HepG2 (cell line): ENCODE measurements around the gene ASB16. TPM values are rescaled to one million over a fixed set of nuclear protein-coding genes. Genes with fewer than 3 reads are reported as not detected.

Experiments used
- ATAC-seq: fragments of 200-7000 bp; cut with Tn5 transposase; 3 replicates; pipeline ENCODE4 v1.9.1; 2020; ENCODE audit warnings: mild to moderate bottlenecking, moderate library complexity
- BruUV-seq: library from RNA; stranded (reverse); fragments of 400-500 nt; replicated peaks from 2 replicates; lab custom pipeline; 2021; lab: Mats Ljungman, UMichigan
- CTCF ChIA-PET: fragments of 300-600 bp; formaldehyde crosslinking; extraction: SDS; loops from one replicate; lab custom pipeline; 2021; ENCODE audit warnings: low total read pairs, inconsistent platforms, low intra/inter-chr PET ratio; lab: Yijun Ruan, JAX
- POLR2A ChIA-PET: fragments of 350-600 bp; sonication (Branson Sonifier 250); formaldehyde crosslinking; loops from one replicate; lab custom pipeline; 2020; ENCODE audit warnings: antibody characterized with exemption, inconsistent platforms; lab: Yijun Ruan, JAX
- DNase-seq: peaks from one replicate; pipeline ENCODE4 v3.0.0-alpha.2; 2015; ENCODE audit warnings: low spot score
- FAIRE-seq: peaks from 3 replicates; lab custom pipeline; 2011; peaks lifted over from hg19 to GRCh38; lab: Jason Lieb, UNC
- H2AFZ ChIP-seq: one replicate; pipeline ENCODE4 v1.6.1; 2011; ENCODE audit warnings: low read length, inconsistent platforms
- H3K27ac ChIP-seq: fragments of 300-600 bp; 3 replicates; pipeline ENCODE4 v1.8.0; 2011; ENCODE audit warnings: mixed run types, mild to moderate bottlenecking, mixed read lengths, low read length, inconsistent platforms; ENCODE audit not compliant: insufficient read depth; ENCODE audit errors: extremely low read length
- H3K27me3 ChIP-seq, 2 experiments: fragments of 200-600 bp in 1 of 2; 2 replicates in 1 of 2; 3 replicates in 1 of 2; pipeline versions ENCODE4 v1.6.0 to v1.8.0; 2011; ENCODE audit warnings: low read length in 2 of 2, mild to moderate bottlenecking in 2 of 2, moderate library complexity in 2 of 2, inconsistent platforms in 1 of 2; ENCODE audit not compliant: insufficient read depth in 2 of 2, control insufficient read depth in 1 of 2
- H3K36me3 ChIP-seq, 2 experiments: fragments of 200-600 bp in 1 of 2; replicated peaks in 1 of 2; 2 replicates in 1 of 2; 3 replicates in 1 of 2; pipeline versions ENCODE4 v1.5.1 to v1.8.0; 2011; ENCODE audit warnings: low read length in 2 of 2, inconsistent platforms in 1 of 2; ENCODE audit not compliant: insufficient read depth in 2 of 2, control insufficient read depth in 1 of 2
- H3K4me1 ChIP-seq: 2 replicates; pipeline ENCODE4 v1.5.1; 2012; ENCODE audit warnings: low read length, inconsistent platforms; ENCODE audit not compliant: insufficient read depth
- H3K4me2 ChIP-seq: 2 replicates; pipeline ENCODE4 v1.6.0; 2011; ENCODE audit warnings: low read depth, low read length, inconsistent platforms
- H3K4me3 ChIP-seq, 3 experiments: fragments of 200-600 bp in 1 of 3; sonication (generic), shearing (Covaris generic) in 1 of 3; replicated peaks in 1 of 3; 2 replicates each; pipeline ENCODE4 v1.5.1; 2011 to 2016; ENCODE audit warnings: low read length in 3 of 3, inconsistent platforms in 2 of 3, low read depth in 2 of 3, mild to moderate bottlenecking in 2 of 3, control low read depth in 1 of 3, mixed read lengths in 1 of 3; ENCODE audit not compliant: insufficient read depth in 1 of 3
- H3K79me2 ChIP-seq: one replicate; pipeline ENCODE4 v1.6.1; 2011; ENCODE audit warnings: low read length, inconsistent platforms; ENCODE audit not compliant: insufficient read depth
- H3K9ac ChIP-seq: 2 replicates; pipeline ENCODE4 v1.6.0; 2011; ENCODE audit warnings: mild to moderate bottlenecking, low read depth, low read length, inconsistent platforms; ENCODE audit not compliant: insufficient read depth
- H3K9me3 ChIP-seq: 2 replicates; pipeline ENCODE4 v1.5.1; 2012; ENCODE audit warnings: mild to moderate bottlenecking, low read length
- H4K20me1 ChIP-seq: 2 replicates; pipeline ENCODE4 v1.6.0; 2011; ENCODE audit warnings: inconsistent platforms, mild to moderate bottlenecking, low read length, moderate library complexity; ENCODE audit not compliant: insufficient read depth
- AGO2 ChIP-seq: fragments of 200-400 bp; formaldehyde crosslinking; optimal IDR thresholded peaks from 2 replicates; pipeline ENCODE3; 2017; ENCODE audit warnings: mild to moderate bottlenecking, low read depth, low read length, moderate library complexity
- GATAD1 ChIP-seq: IDR thresholded peaks from 2 replicates; pipeline ENCODE4 v1.6.1; 2016; ENCODE audit warnings: missing genetic modification reagents, missing compliant biosample characterization
- HMG20A ChIP-seq: IDR thresholded peaks from 2 replicates; pipeline ENCODE4 v1.6.1; 2016; ENCODE audit warnings: borderline replicate concordance
- MATR3 ChIP-seq: sonication (generic); formaldehyde crosslinking; IDR thresholded peaks from 2 replicates; pipeline ENCODE4 v1.4.0; 2020; ENCODE audit warnings: missing genetic modification reagents
- MTF1 ChIP-seq: sonication (generic); formaldehyde crosslinking; IDR thresholded peaks from 2 replicates; pipeline ENCODE4 v1.5.0; 2020; ENCODE audit warnings: missing genetic modification reagents
- PCBP1 ChIP-seq: fragments of 200-400 bp; formaldehyde crosslinking; IDR thresholded peaks from 2 replicates; pipeline ENCODE4 v1.6.1; 2017; ENCODE audit warnings: mild to moderate bottlenecking, low read depth, low read length, borderline replicate concordance
- SOX6 ChIP-seq, 2 experiments: fragments of 450-650 bp in 1 of 2; sonication (generic) in 1 of 2; formaldehyde crosslinking in 1 of 2; IDR thresholded peaks; 2 replicates each; pipeline versions ENCODE4 v1.4.0 to v1.6.1; 2017 to 2020; ENCODE audit warnings: antibody characterized with exemption in 1 of 2, mild to moderate bottlenecking in 1 of 2, missing genetic modification reagents in 1 of 2
- ZC3H13 ChIP-seq: sonication (generic); formaldehyde crosslinking; IDR thresholded peaks from 2 replicates; pipeline ENCODE4 v1.8.1; 2023; ENCODE audit warnings: mild to moderate bottlenecking, missing genetic modification reagents, moderate library complexity
- ZNF367 ChIP-seq: sonication (generic); formaldehyde crosslinking; IDR thresholded peaks from 2 replicates; pipeline ENCODE4 v1.4.0; 2020; ENCODE audit warnings: missing genetic modification reagents, borderline replicate concordance
- WGBS: methylation state at CpG from one replicate; pipeline ENCODE4 v1.1.6; 2017; ENCODE audit warnings: low lambda C conversion rate; 5-methylcytosine and 5-hydroxymethylcytosine counted together
- in situ Hi-C: cut with HindIII; loops from 2 replicates; pipeline ENCODE4 v1.10.0; 2017; ENCODE audit warnings: low pct_unique_long_range_greater_than_20kb; ENCODE audit not compliant: extremely low pct_ligation_motif_present
- intact Hi-C: fragments of 100-400 bp; cut with micrococcal nuclease; formaldehyde crosslinking; loops from one replicate; pipeline ENCODE4 v1.10.0; 2022; ENCODE audit not compliant: unreplicated experiment
- polyA plus RNA-seq, 8 experiments: library from polyadenylated mRNA; depleted of rRNA in 3 of 8; stranded (reverse) in 7 of 8; unstranded in 1 of 8; fragments of >200 nt; fragmentation: Illumina TruSeq in 4 of 8; extraction: Trizol in 4 of 8; gene quantifications; 2 replicates each; pipeline versions ENCODE4 v1.2.1 to v1.2.3, GENCODE V29; 2011 to 2016; ENCODE audit warnings: low read depth in 4 of 8, missing spikeins in 1 of 8, mixed read lengths in 1 of 8; ENCODE audit not compliant: insufficient read depth in 1 of 8
- total RNA-seq, 5 experiments: library from RNA; depleted of rRNA; stranded (reverse); fragments of >200 nt; fragmentation: Illumina TruSeq; extraction: Trizol; gene quantifications; 2 replicates each; pipeline ENCODE4 v1.2.3, GENCODE V29; 2016; ENCODE audit warnings: low read depth in 1 of 5
- TF ChIP-seq, protein P1 (sequence below): sonication (generic); formaldehyde crosslinking; IDR thresholded peaks from 2 replicates; pipeline ENCODE4 v1.5.1; 2020; ENCODE audit warnings: mild to moderate bottlenecking, missing genetic modification reagents, moderate library complexity

ASB16 gene
- total and polyA plus RNA-seq, 2 of the 13 experiments (the other 11 are each of a cell fraction or from before 2014, with no cell fraction given) = 0.07 TPM; not detected in 1

DNA sequence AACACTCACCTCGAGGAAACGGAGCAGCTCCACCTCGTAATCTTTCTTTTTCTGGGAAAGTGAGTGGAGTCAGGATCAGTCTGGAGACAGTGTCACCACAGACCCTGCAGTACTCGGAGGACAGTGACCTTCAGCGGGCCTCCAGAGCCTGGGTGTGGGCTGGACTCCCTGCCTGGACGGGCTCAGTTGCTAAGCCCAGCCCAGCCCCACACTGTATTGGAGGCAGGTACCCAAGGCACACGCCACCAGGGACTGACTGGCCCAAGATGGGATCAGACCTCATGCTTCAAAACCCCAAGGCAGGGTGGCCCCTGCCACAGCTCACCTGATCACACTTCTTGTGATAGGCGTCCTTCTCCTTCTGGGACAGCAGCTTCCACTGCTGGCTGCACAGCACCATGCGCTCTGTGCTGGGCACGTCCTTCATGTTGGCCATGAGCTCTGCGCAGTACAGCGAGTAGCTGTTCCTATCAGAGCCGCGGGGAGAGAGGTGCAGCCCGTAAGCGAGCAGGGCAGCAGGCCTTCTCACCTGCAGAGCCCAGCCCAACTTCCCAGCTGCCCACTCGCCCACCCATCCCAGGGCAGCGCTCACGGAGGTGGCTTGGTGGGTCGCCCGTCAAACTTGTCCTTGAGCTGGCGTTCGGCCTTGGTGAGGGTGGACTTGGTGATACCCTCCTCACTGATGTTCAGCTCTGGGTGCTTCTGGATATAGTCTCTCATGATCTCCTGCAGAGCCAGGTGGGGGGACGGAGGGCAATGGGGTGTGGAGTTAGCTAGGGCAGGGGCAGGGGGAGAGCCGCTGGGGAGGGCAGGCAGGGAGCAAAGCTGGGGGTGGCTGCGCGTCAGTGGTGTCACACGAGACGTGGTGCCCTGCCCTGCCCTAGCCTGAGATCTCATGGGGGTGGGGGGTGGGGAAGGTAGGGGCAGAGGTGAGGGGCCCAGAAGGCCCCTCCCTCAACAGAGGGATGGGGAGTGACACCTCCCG, 41.1 kb downstream of the ASB16 start:
- no peak overlapping the region for H3K4me3 ChIP-seq
- in situ Hi-C loops (no loop called here), intact Hi-C loops (no loop called here)
- FAIRE-seq = no peak
- H3K9me3 ChIP-seq = no peaks in the 10 kb centered on the region
- BruUV-seq = no TSS peak
- ChIA-PET POLR2A (interaction anchor here (0.9 to 1.7 kb wide), 3 partner anchors 8 to 115 kb away, joined by 3 to 5 read pairs (median 3); partner anchors contain the start of gene TMUB2), CTCF (no interaction called here)
- H4K20me1 ChIP-seq = no peaks in the 10 kb centered on the region
- H3K27me3 ChIP-seq = no peaks in the 10 kb centered on the region
- H3K36me3 ChIP-seq = peaks cover 44 to 78% of the 10 kb centered on the region in 2 experiments
- H3K9ac ChIP-seq = no peak overlapping the region
- peaks cover 3% of the 10 kb centered on the region for H3K4me1 ChIP-seq
- TF ChIP-seq AGO2 (peak; percentile 77), GATAD1 (CRISPR knock-in tag) (no peak)
- no peak overlapping the region for H3K4me2 ChIP-seq
- no peak overlapping the region for H2AFZ ChIP-seq
- DNase-seq = no peak
- H3K27ac ChIP-seq = no peak overlapping the region
- H3K79me2 ChIP-seq = peaks cover 4% of the 10 kb centered on the region
- peak; percentile 4; the same call in 2 of the 3 replicates for ATAC-seq
- WGBS = 97% methylated on average over 25 of the region's 30 CpGs

DNA sequence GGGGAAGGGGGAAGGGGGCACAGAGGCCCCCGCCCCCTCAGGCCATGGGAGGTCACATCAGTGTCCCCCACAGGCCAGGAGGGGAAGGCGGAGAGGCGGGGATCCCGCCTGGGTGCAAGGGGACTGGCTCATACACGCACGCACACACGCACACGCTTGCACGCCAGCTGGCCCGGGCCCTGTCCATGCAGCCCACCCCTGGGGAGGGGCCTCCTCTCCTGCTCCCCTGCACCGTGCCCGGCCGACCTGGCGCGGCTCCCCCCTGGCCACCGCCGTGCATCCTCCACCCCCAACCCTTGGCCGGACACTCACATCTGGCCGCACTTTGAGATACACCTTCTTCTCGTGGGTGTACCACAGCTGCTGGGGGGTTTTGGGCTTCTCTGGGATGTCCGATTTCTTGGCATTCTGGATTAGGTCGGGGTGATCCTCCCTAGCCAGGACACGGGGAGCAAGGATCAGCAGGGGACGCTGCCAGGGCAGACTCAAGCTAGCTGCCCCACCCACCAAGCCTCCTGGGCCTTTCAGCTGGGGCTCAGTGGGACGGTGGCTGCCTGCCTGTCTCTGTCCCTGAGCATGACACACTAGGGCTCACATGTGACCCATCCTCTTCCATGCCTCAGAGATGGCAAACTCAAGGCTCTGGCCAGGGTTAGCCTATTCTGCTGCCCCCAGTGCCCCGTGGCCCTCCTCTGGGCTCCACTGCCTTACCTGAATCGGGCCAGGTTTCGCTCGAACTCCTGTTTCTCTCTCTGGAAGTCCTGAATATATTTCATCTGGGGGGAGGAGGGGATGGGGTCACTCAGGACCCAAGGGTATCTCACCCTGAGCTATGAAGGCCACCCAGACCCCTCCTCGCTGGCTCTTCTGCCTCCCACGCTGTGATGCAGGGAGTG, 42.3 kb downstream of the ASB16 start:
- H2AFZ ChIP-seq = no peak overlapping the region
- no peak for DNase-seq
- H3K27me3 ChIP-seq = no peaks in the 10 kb centered on the region; a peak in 1 of 5 replicates
- BruUV-seq = no TSS peak
- H4K20me1 ChIP-seq = no peaks in the 10 kb centered on the region
- no peak overlapping the region for H3K27ac ChIP-seq
- H3K9me3 ChIP-seq = no peaks in the 10 kb centered on the region
- H3K36me3 ChIP-seq = peaks cover 41 to 75% of the 10 kb centered on the region in 2 experiments
- ATAC-seq = peak; percentile 3; the same call in 1 of the 3 replicates
- 95% methylated on average over 25 of the region's 31 CpGs for WGBS
- no peak for FAIRE-seq
- in situ Hi-C loops = no loop called here
- H3K79me2 ChIP-seq = peaks cover 16% of the 10 kb centered on the region
- ChIA-PET POLR2A (interaction anchor here (1.6 to 1.7 kb wide), 2 partner anchors 9 to 26 kb away, joined by 3 to 5 read pairs; partner anchors contain the start of gene TMUB2), CTCF (no interaction called here)
- intact Hi-C loops = no loop called here
- H3K4me3 ChIP-seq = no peak overlapping the region
- H3K4me2 ChIP-seq = no peak overlapping the region
- no peak overlapping the region for H3K9ac ChIP-seq
- H3K4me1 ChIP-seq = peaks cover 14% of the 10 kb centered on the region
- TF ChIP-seq MTF1 (CRISPR knock-in tag) (no peak), ZC3H13 (CRISPR knock-in tag) (0 out of 2 replicates have a peak, but pooled peaks have one; percentile 22), HMG20A (CRISPR knock-in tag) (no peak), SOX6 (IDR thresholded peaks at IDR 0.05) (no peak), SOX6 (CRISPR knock-in tag; IDR thresholded peaks at IDR 0.05) (no peak), ZNF367 (CRISPR knock-in tag) (no peak), MATR3 (CRISPR knock-in tag) (no peak), PCBP1 (0 out of 2 replicates have a peak, but pooled peaks have one; percentile 27)
- TF ChIP-seq, protein P1, sequence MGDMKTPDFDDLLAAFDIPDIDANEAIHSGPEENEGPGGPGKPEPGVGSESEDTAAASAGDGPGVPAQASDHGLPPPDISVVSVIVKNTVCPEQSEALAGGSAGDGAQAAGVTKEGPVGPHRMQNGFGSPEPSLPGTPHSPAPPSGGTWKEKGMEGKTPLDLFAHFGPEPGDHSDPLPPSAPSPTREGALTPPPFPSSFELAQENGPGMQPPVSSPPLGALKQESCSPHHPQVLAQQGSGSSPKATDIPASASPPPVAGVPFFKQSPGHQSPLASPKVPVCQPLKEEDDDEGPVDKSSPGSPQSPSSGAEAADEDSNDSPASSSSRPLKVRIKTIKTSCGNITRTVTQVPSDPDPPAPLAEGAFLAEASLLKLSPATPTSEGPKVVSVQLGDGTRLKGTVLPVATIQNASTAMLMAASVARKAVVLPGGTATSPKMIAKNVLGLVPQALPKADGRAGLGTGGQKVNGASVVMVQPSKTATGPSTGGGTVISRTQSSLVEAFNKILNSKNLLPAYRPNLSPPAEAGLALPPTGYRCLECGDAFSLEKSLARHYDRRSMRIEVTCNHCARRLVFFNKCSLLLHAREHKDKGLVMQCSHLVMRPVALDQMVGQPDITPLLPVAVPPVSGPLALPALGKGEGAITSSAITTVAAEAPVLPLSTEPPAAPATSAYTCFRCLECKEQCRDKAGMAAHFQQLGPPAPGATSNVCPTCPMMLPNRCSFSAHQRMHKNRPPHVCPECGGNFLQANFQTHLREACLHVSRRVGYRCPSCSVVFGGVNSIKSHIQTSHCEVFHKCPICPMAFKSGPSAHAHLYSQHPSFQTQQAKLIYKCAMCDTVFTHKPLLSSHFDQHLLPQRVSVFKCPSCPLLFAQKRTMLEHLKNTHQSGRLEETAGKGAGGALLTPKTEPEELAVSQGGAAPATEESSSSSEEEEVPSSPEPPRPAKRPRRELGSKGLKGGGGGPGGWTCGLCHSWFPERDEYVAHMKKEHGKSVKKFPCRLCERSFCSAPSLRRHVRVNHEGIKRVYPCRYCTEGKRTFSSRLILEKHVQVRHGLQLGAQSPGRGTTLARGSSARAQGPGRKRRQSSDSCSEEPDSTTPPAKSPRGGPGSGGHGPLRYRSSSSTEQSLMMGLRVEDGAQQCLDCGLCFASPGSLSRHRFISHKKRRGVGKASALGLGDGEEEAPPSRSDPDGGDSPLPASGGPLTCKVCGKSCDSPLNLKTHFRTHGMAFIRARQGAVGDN = peak; percentile 14; the same call in 1 of the 2 replicates
